ENCODE measurements around the gene ATP1B4. TPM values are rescaled to one million over a fixed set of nuclear protein-coding genes. Genes with fewer than 3 reads are reported as not detected.

ATP1B4 gene
- total and polyA plus RNA-seq, 7 experiments from 2014 or later, result not detected

DNA sequence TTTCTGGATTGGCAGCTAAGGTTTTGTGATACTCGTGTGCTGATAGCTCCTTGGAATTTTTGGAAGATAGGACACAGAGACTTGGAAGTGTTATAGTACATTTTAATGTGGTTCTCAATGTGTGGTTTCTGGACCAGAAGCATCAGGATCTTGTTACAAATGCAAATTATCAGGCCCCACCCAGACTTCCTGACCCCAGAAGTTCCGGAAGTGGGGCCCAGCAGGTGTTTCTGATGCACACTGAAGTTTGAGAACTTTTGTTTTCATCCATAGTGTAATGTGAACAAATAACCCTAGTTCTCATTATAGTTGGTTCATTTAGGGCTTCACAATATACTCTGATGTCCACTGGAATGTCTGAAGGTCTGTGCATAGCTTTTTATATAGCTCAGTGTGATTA lies 57.6 kb downstream of the ATP1B4 start:
- intact Hi-C loops (cut with micrococcal nuclease), result loop anchor here in 1 of 2 donors (5.0 kb wide), 1 partner anchor 38 kb away; no protein-coding TSS in a partner anchor
- H3K27me3 Mint-ChIP-seq, result no peaks in the 10 kb centered on the region
- Histone ChIP-seq H3K27me3 (ENCODE audit: control insufficient read depth in 2 of 2, insufficient read depth in 2 of 2, low read length in 2 of 2) (no peaks in the 10 kb centered on the region), H3K27ac (ENCODE audit: low read depth, low read length) (peak overlapping the region; percentile 49), H3K4me3 (ENCODE audit: low read length) (peak overlapping the region; percentile 31), H3K9me3 (ENCODE audit: control insufficient read depth in 2 of 3, low read length in 3 of 3) (no peaks in the 10 kb centered on the region), H3K4me1 (ENCODE audit: control insufficient read depth in 2 of 2, insufficient read depth in 2 of 2, low read length in 2 of 2) (peaks cover 12 to 24% of the 10 kb centered on the region in 2 donors), H3K36me3 (ENCODE audit: control insufficient read depth in 2 of 3, insufficient read depth in 3 of 3, low read length in 3 of 3) (no peaks in the 10 kb centered on the region)
- ChIA-PET POLR2A (no interaction called here), CTCF (interaction anchor here (0.7 to 2.0 kb wide), 2 partner anchors 38 to 110 kb away, joined by 3 to 5 read pairs; no protein-coding TSS in a partner anchor)
- H3K27ac Mint-ChIP-seq, result peak overlapping the region; percentile 33 to 90 (median 78)
- H3K36me3 Mint-ChIP-seq, result no peaks in the 10 kb centered on the region
- peak overlapping the region in 7 of 10 donors; percentile 23 to 62 (median 43) for H3K4me3 Mint-ChIP-seq
- peaks cover 4 to 25% (median 20%) of the 10 kb centered on the region in 7 donors for H3K4me1 Mint-ChIP-seq
- DNase-seq (peak in 5 of 9 donors; percentile 19 to 33 (median 29)), ATAC-seq (no peak)
- H3K9me3 Mint-ChIP-seq, result peaks cover 0 to 4% (median 0%) of the 10 kb centered on the region in 11 donors

DNA sequence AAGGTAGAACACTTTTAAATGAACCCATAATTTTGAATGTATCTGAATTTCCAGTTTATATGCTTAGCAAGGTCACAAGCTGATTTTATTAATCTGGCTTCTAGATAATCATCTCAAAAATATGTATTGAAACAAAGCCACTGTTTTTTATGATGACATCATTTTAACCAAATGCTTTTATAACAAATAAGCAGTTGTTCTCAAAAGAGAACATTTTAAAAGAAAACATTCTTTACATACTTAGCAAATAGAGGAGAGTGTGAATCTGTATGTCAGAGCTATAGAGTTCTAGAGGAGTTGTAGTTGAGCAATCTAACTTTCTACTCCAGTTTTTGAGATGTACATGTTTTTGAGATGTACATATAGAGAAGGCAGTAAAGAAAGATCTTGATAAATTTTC lies 64.7 kb downstream of the ATP1B4 start:
- Mint-ChIP-seq H3K4me3 (no peak overlapping the region), H3K27me3 (no peaks in the 10 kb centered on the region), H3K27ac (no peak overlapping the region), H3K36me3 (peaks cover 0 to 1% (median 0%) of the 10 kb centered on the region in 5 donors), H3K4me1 (peaks cover 2 to 27% (median 15%) of the 10 kb centered on the region in 7 donors), H3K9me3 (no peaks in the 10 kb centered on the region)
- H3K27ac ChIP-seq (ENCODE audit: low read depth, low read length), result no peak overlapping the region
- H3K4me3 ChIP-seq (ENCODE audit: low read length), result no peak overlapping the region
- ChIA-PET CTCF (no interaction called here), POLR2A (no interaction called here)
- DNase-seq (no peak), ATAC-seq (no peak)
- H3K4me1 ChIP-seq (ENCODE audit: control insufficient read depth in 2 of 2, insufficient read depth in 2 of 2, low read length in 2 of 2), result no peaks in the 10 kb centered on the region
- no peaks in the 10 kb centered on the region for H3K9me3 ChIP-seq (ENCODE audit: control insufficient read depth in 2 of 3, low read length in 3 of 3)
- intact Hi-C loops (cut with micrococcal nuclease), result no loop called here
- H3K36me3 ChIP-seq (ENCODE audit: control insufficient read depth in 2 of 3, insufficient read depth in 3 of 3, low read length in 3 of 3), result no peaks in the 10 kb centered on the region
- H3K27me3 ChIP-seq (ENCODE audit: control insufficient read depth in 2 of 2, insufficient read depth in 2 of 2, low read length in 2 of 2), result no peaks in the 10 kb centered on the region

DNA sequence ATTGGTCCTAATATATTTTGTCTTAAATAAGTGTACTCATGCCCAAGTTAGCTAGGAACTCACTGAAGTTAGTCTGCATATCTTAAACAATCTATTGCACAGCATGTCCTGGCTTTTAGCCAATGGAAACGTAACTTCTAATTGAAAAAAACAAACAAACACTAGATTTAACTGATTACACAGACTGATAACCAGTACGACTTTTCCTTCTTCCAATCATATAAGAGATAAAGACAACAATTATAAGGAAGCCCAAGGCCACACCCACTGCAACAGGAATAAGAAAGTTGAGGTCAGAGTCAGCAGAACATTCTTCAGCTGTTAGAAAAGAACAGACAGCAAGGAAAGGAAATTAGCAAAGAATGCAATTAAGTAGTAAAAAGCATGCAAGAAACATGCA lies 66.4 kb downstream of the ATP1B4 start:
- Mint-ChIP-seq H3K27ac (peak overlapping the region in 6 of 9 donors; percentile 5 to 72 (median 40)), H3K4me3 (peak overlapping the region in 2 of 10 donors; percentile 39 to 56), H3K36me3 (peaks cover 0 to 12% (median 7%) of the 10 kb centered on the region in 5 donors), H3K9me3 (no peaks in the 10 kb centered on the region), H3K27me3 (no peaks in the 10 kb centered on the region), H3K4me1 (peaks cover 2 to 27% (median 15%) of the 10 kb centered on the region in 7 donors)
- H3K4me1 ChIP-seq (ENCODE audit: control insufficient read depth in 2 of 2, insufficient read depth in 2 of 2, low read length in 2 of 2), result no peaks in the 10 kb centered on the region
- intact Hi-C loops (cut with micrococcal nuclease), result loop anchor here in 1 of 2 donors (1.0 kb wide), 1 partner anchor 8 kb away; no protein-coding TSS in a partner anchor
- no peak overlapping the region for H3K4me3 ChIP-seq (ENCODE audit: low read length)
- no peaks in the 10 kb centered on the region for H3K27me3 ChIP-seq (ENCODE audit: control insufficient read depth in 2 of 2, insufficient read depth in 2 of 2, low read length in 2 of 2)
- no peaks in the 10 kb centered on the region for H3K36me3 ChIP-seq (ENCODE audit: control insufficient read depth in 2 of 3, insufficient read depth in 3 of 3, low read length in 3 of 3)
- H3K27ac ChIP-seq (ENCODE audit: low read depth, low read length), result no peak overlapping the region
- ChIA-PET POLR2A (no interaction called here), CTCF (no interaction called here)
- H3K9me3 ChIP-seq (ENCODE audit: control insufficient read depth in 2 of 3, low read length in 3 of 3), result no peaks in the 10 kb centered on the region
- ATAC-seq (no peak), DNase-seq (peak in 2 of 9 donors; percentile 8 to 15)

DNA sequence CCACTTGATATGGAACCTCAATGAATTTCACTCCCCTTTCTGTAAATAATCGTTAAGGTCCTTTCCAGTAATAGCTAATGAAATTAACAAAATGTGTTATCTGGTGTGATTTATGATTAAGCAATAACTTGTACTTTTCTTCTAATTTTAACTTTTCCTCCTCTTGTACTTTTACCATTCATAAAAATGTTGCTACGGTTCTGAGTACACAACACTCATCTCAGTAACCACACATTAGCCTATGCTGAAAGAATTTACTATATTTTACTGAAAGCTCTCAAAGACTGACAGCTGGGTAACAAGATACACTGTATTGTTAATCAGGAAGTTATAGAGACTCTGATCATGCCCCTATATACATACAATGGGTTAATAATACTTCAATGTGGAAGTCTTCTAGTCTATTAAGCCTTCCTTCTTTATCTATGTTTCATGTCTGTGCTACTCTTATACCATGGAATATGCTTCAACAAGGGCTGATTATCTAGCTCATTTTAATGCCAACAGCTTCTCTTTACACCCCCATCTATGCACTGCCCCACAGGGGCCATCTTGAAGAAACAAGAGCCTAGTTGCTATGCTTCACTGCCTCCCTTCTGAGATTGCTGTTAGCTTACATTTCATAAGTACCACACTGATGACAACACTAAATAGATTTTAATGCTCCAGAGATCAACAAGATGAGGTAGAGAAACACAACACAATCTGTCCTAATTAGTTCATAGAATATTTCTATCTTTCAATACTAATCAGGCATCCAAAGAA lies 68.1 kb downstream of the ATP1B4 start:
- DNase-seq (no peak), ATAC-seq (no peak)
- Mint-ChIP-seq H3K27me3 (no peaks in the 10 kb centered on the region), H3K36me3 (peaks cover 0 to 12% (median 8%) of the 10 kb centered on the region in 5 donors), H3K4me3 (no peak overlapping the region), H3K9me3 (no peaks in the 10 kb centered on the region), H3K4me1 (peaks cover 2 to 27% (median 12%) of the 10 kb centered on the region in 7 donors), H3K27ac (peak overlapping the region in 2 of 9 donors; percentile 52 to 66)
- no peaks in the 10 kb centered on the region for H3K4me1 ChIP-seq (ENCODE audit: control insufficient read depth in 2 of 2, insufficient read depth in 2 of 2, low read length in 2 of 2)
- no peaks in the 10 kb centered on the region for H3K27me3 ChIP-seq (ENCODE audit: control insufficient read depth in 2 of 2, insufficient read depth in 2 of 2, low read length in 2 of 2)
- H3K9me3 ChIP-seq (ENCODE audit: control insufficient read depth in 2 of 3, low read length in 3 of 3), result no peaks in the 10 kb centered on the region
- no peaks in the 10 kb centered on the region for H3K36me3 ChIP-seq (ENCODE audit: control insufficient read depth in 2 of 3, insufficient read depth in 3 of 3, low read length in 3 of 3)
- intact Hi-C loops (cut with micrococcal nuclease), result no loop called here
- no peak overlapping the region for H3K4me3 ChIP-seq (ENCODE audit: low read length)
- ChIA-PET POLR2A (no interaction called here), CTCF (interaction anchor here (0.6 to 0.8 kb wide), 3 partner anchors 22 to 118 kb away, joined by 3 to 4 read pairs (median 3); no protein-coding TSS in a partner anchor)
- H3K27ac ChIP-seq (ENCODE audit: low read depth, low read length), result no peak overlapping the region

Other genes with a start within 250 kb of the ATP1B4 start
- 1 to 10 TPM in 2 of 5 experiments, under 1 TPM in 2, not detected in 1; 0.51 to 1.9 (median 0.99) TPM for gene RHOXF1, start 246.2 kb upstream of the ATP1B4 start, total RNA-seq
- under 1 TPM in 1 of 2 donors, not detected in 1; 0.37 TPM for gene RHOXF1, start 246.2 kb upstream of the ATP1B4 start, polyA plus RNA-seq
- gene RHOXF2, start 203.5 kb upstream of the ATP1B4 start, total RNA-seq, result under 1 TPM in 1 of 5 experiments, not detected in 4; 0.22 TPM
- gene RHOXF2, start 203.5 kb upstream of the ATP1B4 start, polyA plus RNA-seq, result not detected
- 10 to 100 TPM; 15.3 to 30.7 (median 26.3) TPM for gene ZBTB33, start 111.3 kb upstream of the ATP1B4 start, total RNA-seq
- gene ZBTB33, start 111.3 kb upstream of the ATP1B4 start, polyA plus RNA-seq, result 10 to 100 TPM; 13.7 to 16.0 TPM
- gene TMEM255A, start 50.6 kb upstream of the ATP1B4 start, total RNA-seq, result 1 to 10 TPM in 1 of 5 experiments, not detected in 4; 1.2 TPM
- gene TMEM255A, start 50.6 kb upstream of the ATP1B4 start, polyA plus RNA-seq, result under 1 TPM; 0.06 to 0.12 TPM
- 10 to 100 TPM; 22.5 to 60.3 (median 44.9) TPM for gene LAMP2, start 107.2 kb downstream of the ATP1B4 start, total RNA-seq
- gene LAMP2, start 107.2 kb downstream of the ATP1B4 start, polyA plus RNA-seq, result 10 to 100 TPM; 78.4 to 92.3 TPM
- 10 to 100 TPM; 34.9 to 67.7 (median 43.0) TPM for gene CUL4B, start 198.9 kb downstream of the ATP1B4 start, total RNA-seq
- gene CUL4B, start 198.9 kb downstream of the ATP1B4 start, polyA plus RNA-seq, result 10 to 100 TPM; 22.6 to 28.8 TPM
- 10 to 100 TPM; 17.6 to 55.6 (median 27.3) TPM for gene MCTS1, start 242.0 kb downstream of the ATP1B4 start, total RNA-seq
- 10 to 100 TPM; 55.8 to 76.3 TPM for gene MCTS1, start 242.0 kb downstream of the ATP1B4 start, polyA plus RNA-seq